Measurements from ENCODE around the gene ABRACL. TPM values are rescaled to one million over a fixed set of nuclear protein-coding genes. Genes with fewer than 3 reads are reported as not detected.
A peak's percentile ranks its signal among the peaks of the same experiment; 100 is the strongest.

The ABRACL gene
- total and polyA plus RNA-seq, 2 experiments from 2014 or later, result 81.8 to 110 TPM

DNA sequence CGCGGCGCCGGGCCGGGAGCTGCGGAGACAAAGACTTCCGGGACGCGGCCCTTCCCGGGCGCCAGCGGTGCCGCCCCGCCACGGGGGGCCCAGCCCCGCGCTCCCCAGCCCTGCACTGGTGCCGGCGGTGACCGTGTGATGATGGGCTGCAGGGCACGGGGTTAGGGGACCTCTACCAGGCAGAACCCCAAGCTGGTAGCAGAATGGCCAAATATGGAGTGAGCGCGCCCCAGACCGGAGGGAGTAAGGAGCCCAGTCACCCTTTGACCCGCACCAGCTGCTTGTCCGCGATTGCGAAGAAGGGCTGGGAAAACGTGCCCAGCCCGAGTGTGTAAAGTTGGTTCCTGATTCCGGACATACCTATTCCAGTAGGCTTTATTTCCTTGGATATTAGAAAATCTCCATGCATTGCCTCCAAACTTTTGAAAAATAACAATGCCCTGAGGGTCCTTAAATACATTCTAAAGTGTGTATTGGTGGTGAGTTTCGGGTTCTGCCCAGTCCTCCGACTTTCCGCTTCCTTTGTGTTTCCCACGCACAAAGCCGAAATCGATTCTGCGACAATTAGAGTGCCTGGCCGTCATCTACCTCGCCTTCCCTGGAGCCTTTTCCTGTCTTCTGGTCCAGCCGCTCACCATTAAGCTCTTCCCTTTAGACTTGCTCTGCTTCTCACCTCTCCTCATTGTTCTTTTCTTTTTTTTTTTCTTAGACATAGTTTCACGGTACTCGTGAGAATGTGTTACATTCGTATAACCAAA, 1.1 kb downstream of the ABRACL start:
- Histone ChIP-seq H2AFZ (peak overlapping the region; percentile 89), H3K4me2 (peak overlapping the region; percentile 84), H4K20me1 (ENCODE audit: insufficient read depth, poor library complexity, severe bottlenecking) (no peaks in the 10 kb centered on the region), H3K27me3 (no peaks in the 10 kb centered on the region), H3K9me3 (ENCODE audit: low read depth) (no peaks in the 10 kb centered on the region), H3K36me3 (replicated peaks; ENCODE audit: insufficient read depth, low read depth) (no peaks in the 10 kb centered on the region), H3K9me2 (replicated peaks; ENCODE audit: insufficient read depth) (no peaks in the 10 kb centered on the region), H3K79me2 (peaks cover 41% of the 10 kb centered on the region), H3K4me1 (ENCODE audit: insufficient read depth) (no peaks in the 10 kb centered on the region), H3K27ac (peak overlapping the region; percentile 97), H3K4me3 (peak overlapping the region; percentile 94)
- WGBS (ENCODE audit: low lambda C conversion rate, missing lambda C conversion rate), result 2% methylated on average over 34 of the region's 44 CpGs
- no peak for TF ChIP-seq EZH2 (IDR thresholded peaks at IDR 0.05; ENCODE audit: borderline replicate concordance)
- TF ChIP-seq, protein P1, sequence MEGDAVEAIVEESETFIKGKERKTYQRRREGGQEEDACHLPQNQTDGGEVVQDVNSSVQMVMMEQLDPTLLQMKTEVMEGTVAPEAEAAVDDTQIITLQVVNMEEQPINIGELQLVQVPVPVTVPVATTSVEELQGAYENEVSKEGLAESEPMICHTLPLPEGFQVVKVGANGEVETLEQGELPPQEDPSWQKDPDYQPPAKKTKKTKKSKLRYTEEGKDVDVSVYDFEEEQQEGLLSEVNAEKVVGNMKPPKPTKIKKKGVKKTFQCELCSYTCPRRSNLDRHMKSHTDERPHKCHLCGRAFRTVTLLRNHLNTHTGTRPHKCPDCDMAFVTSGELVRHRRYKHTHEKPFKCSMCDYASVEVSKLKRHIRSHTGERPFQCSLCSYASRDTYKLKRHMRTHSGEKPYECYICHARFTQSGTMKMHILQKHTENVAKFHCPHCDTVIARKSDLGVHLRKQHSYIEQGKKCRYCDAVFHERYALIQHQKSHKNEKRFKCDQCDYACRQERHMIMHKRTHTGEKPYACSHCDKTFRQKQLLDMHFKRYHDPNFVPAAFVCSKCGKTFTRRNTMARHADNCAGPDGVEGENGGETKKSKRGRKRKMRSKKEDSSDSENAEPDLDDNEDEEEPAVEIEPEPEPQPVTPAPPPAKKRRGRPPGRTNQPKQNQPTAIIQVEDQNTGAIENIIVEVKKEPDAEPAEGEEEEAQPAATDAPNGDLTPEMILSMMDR (IDR thresholded peaks at IDR 0.05; ENCODE audit: poor library complexity), result no peak
- TF ChIP-seq EZH2phosphoT487 (IDR thresholded peaks at IDR 0.05; ENCODE audit: low read depth, severe bottlenecking, unreplicated experiment), result no peak
- peak; percentile 70 for DNase-seq (ENCODE audit: low spot score)

DNA sequence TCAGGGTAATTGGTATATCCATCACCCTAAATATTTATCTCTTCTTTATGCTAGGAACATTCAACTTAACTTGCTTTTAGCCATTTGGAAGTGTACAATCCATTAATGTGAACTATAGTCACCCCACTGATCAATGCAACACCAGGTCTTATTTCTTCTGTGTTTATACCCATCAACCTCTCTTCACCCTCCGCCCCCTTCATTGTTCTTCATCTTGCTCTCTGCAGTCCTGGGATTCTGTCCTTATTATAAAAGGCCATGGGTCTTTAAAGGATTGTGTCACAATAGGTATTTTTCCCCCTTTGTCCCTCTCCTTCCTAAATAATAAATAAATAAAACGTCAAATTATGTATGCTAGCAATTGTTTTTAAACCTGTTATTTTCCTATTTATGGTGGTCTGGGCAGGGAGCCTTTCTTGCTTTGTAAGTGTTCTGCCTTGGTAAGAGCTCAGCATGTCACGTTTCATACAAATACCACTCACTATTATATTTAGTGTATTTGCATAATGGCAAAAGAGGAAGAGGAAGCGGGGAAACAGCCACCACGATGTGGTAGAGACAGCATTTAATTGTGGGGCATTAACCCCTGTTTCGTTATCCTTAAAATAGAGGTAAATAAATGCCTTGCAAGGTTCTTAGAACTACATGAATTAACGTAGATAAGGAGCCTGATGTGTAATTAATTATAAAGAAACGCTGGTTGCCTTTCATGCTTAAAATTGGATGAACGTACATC, 1.9 kb downstream of the ABRACL start:
- Histone ChIP-seq H3K9me3 (ENCODE audit: low read depth) (no peaks in the 10 kb centered on the region), H3K9me2 (replicated peaks; ENCODE audit: insufficient read depth) (no peaks in the 10 kb centered on the region), H3K4me2 (peak overlapping the region; percentile 84), H3K4me1 (ENCODE audit: insufficient read depth) (no peaks in the 10 kb centered on the region), H3K79me2 (peaks cover 41% of the 10 kb centered on the region), H3K27ac (peak overlapping the region; percentile 97), H3K36me3 (replicated peaks; ENCODE audit: insufficient read depth, low read depth) (no peaks in the 10 kb centered on the region), H3K27me3 (no peaks in the 10 kb centered on the region), H3K4me3 (peak overlapping the region; percentile 94), H4K20me1 (ENCODE audit: insufficient read depth, poor library complexity, severe bottlenecking) (no peaks in the 10 kb centered on the region), H2AFZ (peak overlapping the region; percentile 89)
- DNase-seq (ENCODE audit: low spot score), result no peak
- no peak for TF ChIP-seq EZH2phosphoT487 (IDR thresholded peaks at IDR 0.05; ENCODE audit: low read depth, severe bottlenecking, unreplicated experiment)
- TF ChIP-seq, protein P1 (IDR thresholded peaks at IDR 0.05; ENCODE audit: poor library complexity), result no peak
- WGBS (ENCODE audit: low lambda C conversion rate, missing lambda C conversion rate), result 70% methylated on average over 9 of the region's 9 CpGs

DNA sequence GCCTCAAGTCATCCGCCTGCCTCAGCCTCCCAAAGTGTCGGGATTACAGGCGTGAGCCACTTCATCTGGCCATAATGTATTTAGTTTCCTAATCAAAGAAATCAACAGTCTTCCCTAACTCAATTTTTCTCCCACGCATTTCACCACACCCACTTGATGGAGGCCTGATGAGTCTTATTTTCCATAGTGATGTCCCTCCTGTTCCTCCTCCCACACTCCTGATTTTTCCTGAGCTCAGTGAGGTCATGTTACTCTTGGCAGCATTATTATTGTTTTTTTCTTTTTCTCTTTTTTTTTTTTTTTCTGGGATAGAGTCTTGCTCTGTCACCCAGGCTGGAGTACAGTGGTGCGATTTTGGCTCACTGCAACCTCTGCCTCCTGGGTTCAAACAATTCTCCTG, 8.9 kb downstream of the ABRACL start:
- H3K27me3 ChIP-seq, result no peaks in the 10 kb centered on the region
- H4K20me1 ChIP-seq (ENCODE audit: insufficient read depth, poor library complexity, severe bottlenecking), result no peaks in the 10 kb centered on the region
- H3K36me3 ChIP-seq (replicated peaks; ENCODE audit: insufficient read depth, low read depth), result no peaks in the 10 kb centered on the region
- H3K4me2 ChIP-seq, result no peak overlapping the region
- H3K4me3 ChIP-seq, result no peak overlapping the region
- H3K9me2 ChIP-seq (replicated peaks; ENCODE audit: insufficient read depth), result no peaks in the 10 kb centered on the region
- TF ChIP-seq, protein P1 (IDR thresholded peaks at IDR 0.05; ENCODE audit: poor library complexity), result no peak
- TF ChIP-seq EZH2phosphoT487 (IDR thresholded peaks at IDR 0.05; ENCODE audit: low read depth, severe bottlenecking, unreplicated experiment) (no peak), EZH2 (IDR thresholded peaks at IDR 0.05; ENCODE audit: borderline replicate concordance) (no peak)
- no peaks in the 10 kb centered on the region for H3K4me1 ChIP-seq (ENCODE audit: insufficient read depth)
- no peak overlapping the region for H2AFZ ChIP-seq
- DNase-seq (ENCODE audit: low spot score), result no peak
- H3K27ac ChIP-seq, result no peak overlapping the region
- WGBS (ENCODE audit: low lambda C conversion rate, missing lambda C conversion rate), result 97% methylated on average over 5 of the region's 5 CpGs
- no peaks in the 10 kb centered on the region for H3K9me3 ChIP-seq (ENCODE audit: low read depth)
- peaks cover 12% of the 10 kb centered on the region for H3K79me2 ChIP-seq
